ENCODE measurements around the gene FCRL5.

Gene FCRL5

GRCh38 chr1:157523774-157524493 is 28.4 kb downstream of the FCRL5 start:
- no peak for DNase-seq

DNA sequence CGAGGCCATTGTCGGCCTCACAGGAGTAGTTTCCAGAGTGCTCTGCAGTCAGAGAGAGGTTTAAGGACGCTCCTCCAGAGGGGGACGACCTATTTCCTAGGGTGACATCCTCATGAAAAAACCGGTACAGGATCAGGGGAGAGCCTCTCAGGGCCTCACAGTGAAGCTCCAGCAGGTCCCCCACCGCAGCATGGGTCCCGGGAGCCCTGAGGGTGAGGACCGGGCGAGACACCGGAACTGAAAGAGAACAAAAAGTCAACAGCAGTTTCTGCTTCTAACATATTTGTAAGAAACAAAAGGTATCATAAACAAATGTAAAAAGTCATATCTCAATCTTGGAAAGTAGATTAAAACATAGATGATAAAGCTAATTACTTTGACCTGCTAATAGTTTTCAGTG is 31.3 kb downstream of the FCRL5 start:
- no peak for DNase-seq

GRCh38 chr1:157520386-157520935 is 31.9 kb downstream of the FCRL5 start:
- no peak for DNase-seq

- DNase-seq: no peak
Measured at GRCh38 chr1:157519451-157519850, 32.9 kb downstream of the FCRL5 start.

DNA sequence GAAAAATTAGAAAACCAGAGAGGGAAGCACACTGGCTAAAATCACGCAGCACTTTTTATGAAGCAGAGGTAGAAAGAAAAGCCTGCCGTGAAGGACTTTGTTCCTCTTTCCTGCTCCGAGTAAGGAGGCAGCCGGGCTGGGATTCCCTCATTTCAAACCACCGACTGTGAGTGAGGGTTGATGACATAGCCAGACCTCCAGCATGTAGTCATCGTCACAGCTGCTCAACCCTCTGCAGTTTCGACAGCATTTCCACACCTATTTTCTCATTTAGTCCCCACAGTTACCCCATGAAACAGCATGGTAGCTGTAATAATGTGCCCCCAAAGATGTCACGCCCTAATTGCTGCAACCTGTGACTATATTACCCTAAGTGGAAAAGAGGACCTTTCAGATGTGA is 35.3 kb downstream of the FCRL5 start:
- DNase-seq: no peak

DNA sequence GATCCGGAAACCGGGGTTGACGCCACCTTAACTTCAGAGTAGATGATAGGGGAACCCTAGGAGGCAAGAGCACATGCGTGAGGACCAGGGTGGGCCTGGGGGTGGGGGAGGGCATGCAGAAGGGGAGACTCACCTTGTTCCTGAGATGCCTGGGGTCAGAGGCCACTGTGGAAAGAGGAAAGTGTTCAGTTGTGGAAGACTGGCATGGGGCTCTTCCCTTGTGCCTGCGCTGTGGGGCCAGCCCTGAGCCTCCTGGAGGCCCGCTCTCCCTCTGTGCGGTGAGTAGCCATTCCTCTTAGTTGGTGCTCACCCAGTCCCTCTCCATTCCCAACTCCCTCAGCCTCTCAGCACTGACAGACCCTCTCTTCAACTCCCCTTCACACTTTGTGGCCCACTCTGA is 36.6 kb downstream of the FCRL5 start:
- no peak for DNase-seq

- no peak for DNase-seq
Measured at GRCh38 chr1:157515141-157515540, 37.2 kb downstream of the FCRL5 start.

DNA sequence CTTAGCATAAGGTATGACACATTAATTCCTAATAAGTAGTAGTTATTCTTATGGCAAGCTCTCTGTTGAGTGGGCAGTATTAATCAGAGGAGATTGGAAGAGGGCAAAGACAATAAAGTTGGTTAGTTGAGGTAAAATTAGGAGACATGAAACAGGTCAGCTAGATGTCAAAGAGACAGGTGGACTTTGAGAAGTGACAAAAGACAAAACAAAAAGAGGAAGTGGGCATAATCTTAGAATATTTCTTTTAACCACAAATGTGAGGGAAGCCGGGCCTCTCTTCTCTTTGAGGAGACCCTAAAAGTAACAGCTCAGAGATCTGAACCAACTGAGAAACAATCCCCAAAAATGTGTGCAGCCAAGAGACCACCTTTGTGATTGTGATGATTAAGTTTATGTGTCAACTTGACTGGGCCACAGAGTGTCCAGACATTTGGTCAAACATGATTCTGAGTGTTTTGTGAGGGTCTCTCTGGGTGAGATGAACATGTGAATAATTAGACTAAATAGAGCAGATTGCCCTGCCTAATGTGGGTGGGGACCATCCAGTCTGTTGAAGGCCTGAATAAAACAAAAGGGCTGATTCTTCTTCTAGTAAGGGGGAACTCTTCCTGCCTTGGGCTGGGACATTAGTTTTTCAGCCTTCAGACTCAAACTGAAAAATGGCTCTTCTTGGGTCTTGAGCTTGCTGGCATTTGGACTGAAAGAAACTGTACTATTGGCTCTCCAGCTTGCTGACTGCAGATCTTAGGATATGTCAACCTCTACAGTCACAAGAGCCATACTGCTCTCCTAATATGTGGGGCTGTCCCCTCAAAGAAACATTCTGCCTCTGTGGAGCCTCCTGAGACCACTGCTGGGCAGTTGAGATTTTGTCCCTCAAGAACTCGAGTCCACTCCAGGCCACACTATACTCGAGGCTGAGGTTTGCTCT is 40.0 kb downstream of the FCRL5 start:
- no peak for DNase-seq

GRCh38 chr1:157509546-157510232 is 42.6 kb downstream of the FCRL5 start:
- DNase-seq: no peak

- peak; percentile 54 for DNase-seq
Measured at GRCh38 chr1:157505481-157506272, 46.6 kb downstream of the FCRL5 start.

- DNase-seq: no peak
Measured at GRCh38 chr1:157504646-157505045, 47.7 kb downstream of the FCRL5 start.

DNA sequence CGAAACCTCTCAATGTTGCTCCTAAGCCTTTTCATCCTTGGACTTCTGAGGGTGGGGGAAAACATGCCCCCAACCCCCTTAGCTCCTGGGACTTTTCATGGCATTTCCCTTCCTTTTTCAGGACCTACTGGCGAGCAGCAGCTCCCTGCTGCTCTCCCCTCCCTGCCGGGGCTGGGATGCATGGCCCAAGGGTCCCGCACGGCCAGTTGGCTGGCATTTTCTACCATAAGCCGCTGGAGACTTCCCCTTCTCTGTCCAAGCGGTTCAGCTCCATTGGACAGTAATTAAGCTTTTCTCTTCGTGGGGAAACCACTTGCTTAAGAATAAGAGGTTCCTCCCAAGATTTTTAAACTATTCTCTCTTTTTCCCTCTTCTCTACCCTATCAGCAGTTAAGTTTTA is 52.8 kb downstream of the FCRL5 start:
- no peak for DNase-seq

DNA sequence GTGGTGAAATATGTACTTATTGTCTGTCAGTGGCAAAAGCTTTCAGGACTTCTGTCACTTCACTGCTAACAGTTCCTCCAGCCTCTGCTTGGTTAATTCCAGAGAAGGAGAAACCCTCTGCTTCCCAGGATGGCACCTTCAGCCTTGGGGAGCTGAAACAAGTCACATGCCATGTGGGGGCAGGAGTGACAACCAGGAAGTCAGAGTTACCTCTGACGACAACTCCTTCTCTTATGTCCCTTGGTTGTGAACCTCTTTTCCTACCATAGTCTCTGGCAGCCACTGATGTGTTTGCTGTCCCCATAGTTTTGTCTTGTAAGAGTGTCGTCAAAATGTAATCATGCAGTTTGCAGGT is 53.6 kb downstream of the FCRL5 start:
- no peak for DNase-seq

DNA sequence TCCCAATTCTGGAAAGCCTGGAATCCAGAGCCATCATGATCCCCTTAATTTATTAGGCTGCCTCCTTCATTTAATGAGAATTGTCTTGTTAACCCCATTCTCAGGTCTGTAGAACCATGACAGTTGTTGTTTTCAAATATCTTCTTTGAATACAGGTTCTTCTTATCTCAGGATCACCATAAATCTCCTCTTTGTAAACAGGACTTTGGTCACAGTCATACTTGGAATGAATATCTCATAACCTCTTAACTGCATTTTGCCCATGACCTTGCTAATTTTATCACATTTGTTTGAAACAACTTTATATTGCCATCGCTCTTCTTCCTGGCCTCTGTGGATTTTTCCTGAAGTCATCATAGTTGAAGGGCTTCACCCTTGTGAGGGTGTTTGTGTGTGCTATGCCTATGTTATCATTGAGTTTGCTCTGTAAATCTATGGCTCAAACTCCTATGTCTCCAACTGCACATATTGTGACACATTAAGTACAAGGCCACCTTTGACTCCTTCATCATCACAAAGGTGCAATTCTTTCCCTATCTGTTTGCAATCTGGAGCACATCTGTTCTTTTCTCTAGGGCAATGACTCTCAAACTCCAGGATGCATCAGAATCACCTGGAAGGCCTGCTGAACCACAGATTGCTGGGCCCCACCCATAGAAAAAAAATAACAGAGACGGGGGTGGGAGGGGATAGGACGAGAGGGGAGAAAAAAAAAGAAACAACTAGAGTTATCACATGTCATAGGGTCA is 54.2 kb downstream of the FCRL5 start:
- DNase-seq: no peak

DNA sequence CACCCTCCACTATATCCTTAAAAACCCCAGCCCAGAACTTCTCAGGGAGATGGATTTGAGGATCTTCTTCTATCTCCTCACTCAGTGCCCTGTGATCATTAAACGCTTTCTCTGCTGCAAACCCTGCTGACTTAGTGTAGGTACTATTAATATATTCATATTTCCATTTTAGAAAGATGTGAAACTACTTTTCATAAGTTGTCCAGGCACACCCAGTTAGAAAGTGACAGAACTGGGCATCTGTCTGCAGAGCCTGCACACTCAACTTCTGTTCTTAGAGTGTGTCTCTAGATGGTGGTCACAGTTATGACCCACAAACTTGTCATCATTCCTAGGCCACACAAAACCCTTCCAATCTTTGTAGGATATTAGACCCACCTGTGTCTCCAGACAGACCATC is 55.0 kb downstream of the FCRL5 start:
- DNase-seq: no peak

DNA sequence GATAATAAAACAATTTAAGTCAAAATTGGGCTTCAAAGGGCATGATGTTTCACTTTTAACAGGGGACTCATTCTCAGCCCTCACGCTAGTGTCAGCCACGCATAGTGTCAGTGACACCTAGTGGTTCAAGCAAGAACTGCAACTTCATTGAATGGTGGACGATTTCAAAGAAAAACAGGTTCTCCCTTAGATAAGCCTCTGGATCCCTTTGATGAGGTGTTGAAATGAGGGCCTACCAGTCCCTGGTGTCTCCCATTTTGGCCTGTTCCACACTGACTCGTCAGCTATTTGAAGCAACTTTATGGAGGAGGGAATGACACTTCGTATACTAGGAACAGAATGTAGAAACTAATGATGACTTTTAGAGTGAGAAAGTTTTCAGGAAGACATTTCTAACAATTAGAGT is 56.2 kb downstream of the FCRL5 start:
- DNase-seq: peak; percentile 31

- no peak for DNase-seq
Measured at GRCh38 chr1:157495285-157495684, 57.0 kb downstream of the FCRL5 start.

DNA sequence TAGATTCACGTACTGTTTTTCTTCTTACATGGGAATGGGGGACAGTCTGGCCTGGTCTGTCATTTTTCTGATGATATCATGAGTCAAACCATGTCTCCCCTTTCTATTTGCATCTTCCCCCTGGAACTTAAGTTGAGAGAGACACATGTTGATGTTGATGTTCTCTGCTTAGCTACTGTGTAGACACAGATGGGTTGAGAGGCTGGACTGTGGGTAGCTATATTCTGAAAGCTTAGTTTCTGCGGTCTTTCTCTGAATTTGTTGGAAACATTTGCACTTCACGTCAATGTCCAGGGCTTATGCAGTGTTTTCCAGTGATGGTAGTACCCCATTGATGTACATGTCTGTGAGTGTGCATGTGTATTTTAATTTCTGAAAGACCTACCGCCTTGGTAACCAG is 58.2 kb downstream of the FCRL5 start:
- no peak for DNase-seq

- DNase-seq: peak; percentile 48
Measured at GRCh38 chr1:157490467-157491165, 61.7 kb downstream of the FCRL5 start.

DNA sequence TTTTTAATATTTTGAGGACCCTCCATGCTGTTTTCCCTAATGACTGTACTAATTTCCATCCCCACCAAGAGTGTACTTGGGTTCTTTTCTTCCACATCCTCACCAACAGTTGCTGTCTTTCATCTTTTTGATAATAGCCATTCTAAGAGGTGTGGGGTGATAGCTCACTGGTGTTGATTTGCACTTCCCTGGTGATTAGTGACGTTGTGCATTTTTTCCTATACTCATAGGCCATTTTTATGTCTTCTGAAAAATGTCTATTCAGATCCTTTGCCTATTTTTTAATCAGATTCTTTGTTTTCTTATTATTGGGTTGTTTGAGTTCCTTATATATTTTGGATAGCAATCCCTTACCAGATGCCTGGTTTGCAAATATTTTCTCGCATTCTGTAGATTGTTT is 64.2 kb downstream of the FCRL5 start:
- no peak for DNase-seq

- DNase-seq: no peak
Measured at GRCh38 chr1:157487504-157487903, 64.8 kb downstream of the FCRL5 start.
